ENCODE results near the gene SPOCK3. TPM values are rescaled to one million over a fixed set of nuclear protein-coding genes. Genes with fewer than 3 reads are reported as not detected.

Gene SPOCK3
- total RNA-seq, 1 experiment from 2014 or later, result 1.9 TPM

DNA sequence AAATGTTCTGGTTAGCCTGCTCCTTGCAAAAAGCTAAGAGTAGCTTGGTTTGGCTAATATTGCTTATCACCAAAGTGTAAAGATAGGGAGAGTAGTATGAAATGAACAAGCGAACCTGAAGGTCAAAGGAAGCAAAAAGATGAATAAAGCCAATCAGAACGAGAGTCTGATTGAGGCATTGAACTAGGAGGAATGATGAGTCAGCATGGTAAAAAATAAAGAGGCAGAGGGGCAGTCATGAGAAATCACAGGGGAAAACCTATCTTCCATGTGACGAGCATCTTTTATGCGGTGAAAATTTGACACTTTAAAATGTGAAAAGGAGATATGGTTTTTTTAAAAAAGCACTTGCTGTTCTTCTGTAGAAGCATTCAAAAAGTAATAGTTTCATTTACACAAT, 533.7 kb downstream of the SPOCK3 start:
- Histone ChIP-seq H3K79me2 (ENCODE audit: low read length) (no peaks in the 10 kb centered on the region), H2AFZ (ENCODE audit: low read length) (no peak overlapping the region), H3K9ac (ENCODE audit: low read length) (no peak overlapping the region), H3K27me3 (ENCODE audit: low read length) (no peaks in the 10 kb centered on the region), H3K4me3 (ENCODE audit: low read length) (no peak overlapping the region), H4K20me1 (ENCODE audit: low read length) (no peaks in the 10 kb centered on the region), H3K4me1 (ENCODE audit: insufficient read depth, low read length) (no peaks in the 10 kb centered on the region), H3F3A (ENCODE audit: low read length, unreplicated experiment) (no peaks in the 10 kb centered on the region), H3K9me3 (ENCODE audit: low read length) (no peaks in the 10 kb centered on the region), H3K4me2 (ENCODE audit: low read length) (no peak overlapping the region), H3K9me2 (replicated peaks; ENCODE audit: low read length) (no peaks in the 10 kb centered on the region), H3K36me3 (ENCODE audit: low read depth, low read length) (no peaks in the 10 kb centered on the region), H3K27ac (ENCODE audit: low read length) (no peak overlapping the region)
- DNase-seq (no peak), ATAC-seq (no peak)
- intact Hi-C loops (cut with micrococcal nuclease), result no loop called here
- CTCF ChIA-PET, result no interaction called here
- BruUV-seq (replicated peaks), result no TSS peak
- TF ChIP-seq EZH2 (IDR thresholded peaks at IDR 0.05; ENCODE audit: low read length, unreplicated experiment), result no peak
- POLR2A ChIA-PET (ENCODE audit: unreplicated experiment), result no interaction called here

DNA sequence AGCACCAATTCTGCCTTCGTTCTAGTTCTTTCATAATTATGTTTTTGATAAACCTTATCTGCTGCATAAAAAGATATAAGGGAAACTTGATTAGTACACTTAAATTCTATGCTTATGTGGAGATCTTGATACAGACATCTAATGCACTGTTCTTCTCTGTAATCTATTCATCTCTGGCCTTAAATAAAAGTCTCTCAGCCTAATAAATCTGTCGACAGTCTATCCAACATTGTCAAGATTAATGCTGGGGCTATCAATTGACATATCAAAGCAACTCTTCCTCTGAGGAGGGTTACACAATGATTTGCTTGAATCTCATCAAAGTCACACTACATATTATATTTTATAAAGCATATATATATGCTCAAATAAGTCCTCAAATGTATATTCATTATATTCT, 545.5 kb downstream of the SPOCK3 start:
- Histone ChIP-seq H3K9me3 (ENCODE audit: low read length) (no peaks in the 10 kb centered on the region), H3K27ac (ENCODE audit: low read length) (no peak overlapping the region), H3K9me2 (replicated peaks; ENCODE audit: low read length) (no peaks in the 10 kb centered on the region), H3K4me2 (ENCODE audit: low read length) (no peak overlapping the region), H3K27me3 (ENCODE audit: low read length) (no peaks in the 10 kb centered on the region), H3K79me2 (ENCODE audit: low read length) (no peaks in the 10 kb centered on the region), H3K36me3 (ENCODE audit: low read depth, low read length) (no peaks in the 10 kb centered on the region), H2AFZ (ENCODE audit: low read length) (no peak overlapping the region), H3K4me1 (ENCODE audit: insufficient read depth, low read length) (no peaks in the 10 kb centered on the region), H3K9ac (ENCODE audit: low read length) (no peak overlapping the region), H4K20me1 (ENCODE audit: low read length) (no peaks in the 10 kb centered on the region), H3K4me3 (ENCODE audit: low read length) (no peak overlapping the region), H3F3A (ENCODE audit: low read length, unreplicated experiment) (no peaks in the 10 kb centered on the region)
- BruUV-seq (replicated peaks), result no TSS peak
- POLR2A ChIA-PET (ENCODE audit: unreplicated experiment), result no interaction called here
- no peak for DNase-seq
- ATAC-seq, result no peak
- CTCF ChIA-PET, result no interaction called here
- TF ChIP-seq EZH2 (IDR thresholded peaks at IDR 0.05; ENCODE audit: low read length, unreplicated experiment) (no peak), CTCF (conservative IDR thresholded peaks at IDR 0.05; ENCODE audit: low read depth, low read length) (no peak), EZH2phosphoT487 (IDR thresholded peaks at IDR 0.05; ENCODE audit: borderline replicate concordance, low read length) (no peak)
- intact Hi-C loops (cut with micrococcal nuclease), result no loop called here

DNA sequence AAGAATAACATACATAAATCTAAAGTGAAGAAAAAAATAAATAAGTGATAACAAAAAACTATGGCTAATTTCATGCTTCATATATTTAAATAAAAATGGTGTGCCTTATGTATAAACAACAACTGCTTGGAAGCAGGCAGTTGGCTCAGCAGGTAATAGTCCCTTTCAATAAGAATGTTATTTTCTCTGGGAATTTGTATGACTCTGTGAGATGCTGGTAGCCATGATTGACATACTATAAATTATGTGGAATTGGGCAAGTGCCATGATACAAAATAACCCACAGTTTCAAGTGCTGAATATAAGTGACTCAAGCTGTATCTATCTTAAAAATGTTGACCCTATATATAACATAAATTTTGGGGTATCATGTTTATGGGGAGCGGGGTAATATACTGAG, 546.5 kb downstream of the SPOCK3 start:
- no peak overlapping the region for H3K4me3 ChIP-seq (ENCODE audit: low read length)
- ChIA-PET CTCF (no interaction called here), POLR2A (ENCODE audit: unreplicated experiment) (no interaction called here)
- BruUV-seq (replicated peaks), result no TSS peak
- H3K4me2 ChIP-seq (ENCODE audit: low read length), result no peak overlapping the region
- no peaks in the 10 kb centered on the region for H4K20me1 ChIP-seq (ENCODE audit: low read length)
- no peaks in the 10 kb centered on the region for H3K9me3 ChIP-seq (ENCODE audit: low read length)
- intact Hi-C loops (cut with micrococcal nuclease), result no loop called here
- ATAC-seq (no peak), DNase-seq (no peak)
- no peak overlapping the region for H3K27ac ChIP-seq (ENCODE audit: low read length)
- no peaks in the 10 kb centered on the region for H3F3A ChIP-seq (ENCODE audit: low read length, unreplicated experiment)
- H2AFZ ChIP-seq (ENCODE audit: low read length), result no peak overlapping the region
- no peaks in the 10 kb centered on the region for H3K27me3 ChIP-seq (ENCODE audit: low read length)
- H3K9ac ChIP-seq (ENCODE audit: low read length), result no peak overlapping the region
- H3K36me3 ChIP-seq (ENCODE audit: low read depth, low read length), result no peaks in the 10 kb centered on the region
- H3K79me2 ChIP-seq (ENCODE audit: low read length), result no peaks in the 10 kb centered on the region
- H3K4me1 ChIP-seq (ENCODE audit: insufficient read depth, low read length), result no peaks in the 10 kb centered on the region
- no peaks in the 10 kb centered on the region for H3K9me2 ChIP-seq (replicated peaks; ENCODE audit: low read length)
- TF ChIP-seq CTCF (conservative IDR thresholded peaks at IDR 0.05; ENCODE audit: low read depth, low read length), result no peak
- no peak for TF ChIP-seq EZH2phosphoT487 (IDR thresholded peaks at IDR 0.05; ENCODE audit: borderline replicate concordance, low read length)
- TF ChIP-seq EZH2 (IDR thresholded peaks at IDR 0.05; ENCODE audit: low read length, unreplicated experiment), result no peak

Data from PC-3 (cell line).